ENCODE results near the gene WNT8B. TPM values are rescaled to one million over a fixed set of nuclear protein-coding genes. Genes with fewer than 3 reads are reported as not detected.

The WNT8B gene
- total RNA-seq, 4 donors from 2014 or later, result not detected

DNA sequence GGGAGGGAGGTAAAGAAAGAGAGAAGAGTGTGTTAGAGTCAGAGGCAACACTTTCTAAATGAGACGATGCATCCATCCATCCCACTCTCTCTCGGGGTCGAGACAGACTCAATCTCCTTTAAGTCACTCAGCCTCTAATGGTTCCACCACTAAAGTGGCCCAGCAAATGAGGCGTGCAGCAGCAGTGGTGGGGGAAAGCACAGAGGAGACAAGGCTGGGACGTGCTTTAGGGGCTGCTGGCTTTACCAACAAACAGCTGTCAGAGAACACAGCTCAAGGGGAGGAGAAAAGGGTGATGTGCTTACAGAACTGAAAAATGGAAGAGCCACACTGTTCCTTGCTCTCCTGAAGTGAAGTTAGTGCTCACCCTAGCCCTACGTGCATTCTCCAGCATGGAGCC, 61.4 kb downstream of the WNT8B start:
- TF ChIP-seq POLR2A (IDR thresholded peaks at IDR 0.05), result no peak
- TF ChIP-seq, protein P1, sequence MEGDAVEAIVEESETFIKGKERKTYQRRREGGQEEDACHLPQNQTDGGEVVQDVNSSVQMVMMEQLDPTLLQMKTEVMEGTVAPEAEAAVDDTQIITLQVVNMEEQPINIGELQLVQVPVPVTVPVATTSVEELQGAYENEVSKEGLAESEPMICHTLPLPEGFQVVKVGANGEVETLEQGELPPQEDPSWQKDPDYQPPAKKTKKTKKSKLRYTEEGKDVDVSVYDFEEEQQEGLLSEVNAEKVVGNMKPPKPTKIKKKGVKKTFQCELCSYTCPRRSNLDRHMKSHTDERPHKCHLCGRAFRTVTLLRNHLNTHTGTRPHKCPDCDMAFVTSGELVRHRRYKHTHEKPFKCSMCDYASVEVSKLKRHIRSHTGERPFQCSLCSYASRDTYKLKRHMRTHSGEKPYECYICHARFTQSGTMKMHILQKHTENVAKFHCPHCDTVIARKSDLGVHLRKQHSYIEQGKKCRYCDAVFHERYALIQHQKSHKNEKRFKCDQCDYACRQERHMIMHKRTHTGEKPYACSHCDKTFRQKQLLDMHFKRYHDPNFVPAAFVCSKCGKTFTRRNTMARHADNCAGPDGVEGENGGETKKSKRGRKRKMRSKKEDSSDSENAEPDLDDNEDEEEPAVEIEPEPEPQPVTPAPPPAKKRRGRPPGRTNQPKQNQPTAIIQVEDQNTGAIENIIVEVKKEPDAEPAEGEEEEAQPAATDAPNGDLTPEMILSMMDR (IDR thresholded peaks at IDR 0.05), result no peak
- no peaks in the 10 kb centered on the region for H3K9me3 ChIP-seq
- no peaks in the 10 kb centered on the region for H3K27me3 ChIP-seq
- no peak for DNase-seq
- H3K27ac ChIP-seq, result no peak overlapping the region
- H3K36me3 ChIP-seq, result peaks cover 0 to 48% (median 0%) of the 10 kb centered on the region in 3 donors
- H3K4me1 ChIP-seq, result peaks cover 0 to 22% (median 5%) of the 10 kb centered on the region in 4 donors
- H3K4me3 ChIP-seq, result no peak overlapping the region

DNA sequence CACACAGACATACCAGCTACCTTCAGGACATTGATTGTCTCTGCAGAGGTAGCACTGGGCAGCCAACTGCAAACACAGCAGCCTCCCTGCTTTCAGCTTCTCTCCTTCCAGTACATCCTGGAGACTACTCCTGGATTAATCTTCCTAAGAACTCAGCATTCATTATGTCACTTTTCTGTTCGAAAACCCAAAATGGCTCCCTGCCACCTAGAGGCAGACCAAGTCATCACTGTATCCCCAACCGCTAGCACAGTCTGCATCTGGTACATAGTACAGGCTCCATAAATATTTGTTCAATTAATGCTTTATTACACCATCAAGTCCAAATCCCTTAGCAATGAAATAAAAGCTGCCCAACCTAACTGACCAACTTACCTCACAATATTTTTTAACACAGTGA, 61.8 kb downstream of the WNT8B start:
- H3K36me3 ChIP-seq, result peaks cover 0 to 48% (median 0%) of the 10 kb centered on the region in 3 donors
- no peak for TF ChIP-seq POLR2A (IDR thresholded peaks at IDR 0.05)
- TF ChIP-seq, protein P1 (IDR thresholded peaks at IDR 0.05), result no peak
- H3K27me3 ChIP-seq, result no peaks in the 10 kb centered on the region
- H3K9me3 ChIP-seq, result no peaks in the 10 kb centered on the region
- no peak overlapping the region for H3K4me3 ChIP-seq
- H3K27ac ChIP-seq, result no peak overlapping the region
- DNase-seq, result no peak
- H3K4me1 ChIP-seq, result peaks cover 0 to 18% (median 5%) of the 10 kb centered on the region in 4 donors

DNA sequence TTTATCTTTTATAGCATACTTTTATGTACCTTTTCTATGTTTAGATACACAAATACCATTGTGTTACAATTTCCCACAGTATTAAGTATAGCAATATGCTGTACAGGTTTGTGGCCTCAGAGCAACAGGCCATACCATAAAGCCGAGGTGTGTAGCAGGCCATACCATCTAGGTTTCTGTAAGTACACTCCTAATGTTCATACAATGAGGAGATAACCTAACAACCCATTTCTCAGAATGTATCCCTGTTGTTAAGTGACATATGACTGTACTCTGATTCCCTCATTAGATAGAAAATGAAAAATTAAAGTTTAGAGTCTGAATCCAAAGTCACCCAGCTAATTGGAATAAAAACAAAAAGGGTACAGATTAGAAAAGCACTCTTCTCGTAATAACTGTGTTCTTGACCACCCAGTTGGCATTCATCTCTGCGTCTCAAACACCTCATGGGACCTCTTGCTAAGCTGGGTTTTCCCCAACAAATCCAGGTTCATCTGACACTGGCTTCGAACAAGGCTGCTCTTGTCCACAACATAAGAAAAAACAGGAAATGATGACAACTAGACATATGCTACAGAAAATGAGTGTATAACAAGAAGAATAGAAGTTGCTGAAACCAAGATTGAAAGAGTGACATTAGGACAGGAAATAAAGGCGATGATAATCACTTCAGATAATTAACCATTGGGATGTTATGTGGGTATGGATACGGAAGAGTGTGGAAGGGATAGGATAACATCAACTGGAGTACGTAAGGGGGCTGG, 65.5 kb downstream of the WNT8B start:
- DNase-seq, result no peak
- TF ChIP-seq, protein P1 (IDR thresholded peaks at IDR 0.05), result no peak
- no peak for TF ChIP-seq POLR2A (IDR thresholded peaks at IDR 0.05)
- Histone ChIP-seq H3K4me1 (peaks cover 0 to 19% (median 5%) of the 10 kb centered on the region in 4 donors), H3K4me3 (peak overlapping the region; percentile 66 to 93 (median 85)), H3K27me3 (no peaks in the 10 kb centered on the region), H3K27ac (peak overlapping the region in 2 of 4 donors; percentile 79 to 83), H3K36me3 (peaks cover 0 to 37% (median 0%) of the 10 kb centered on the region in 3 donors), H3K9me3 (no peaks in the 10 kb centered on the region)

DNA sequence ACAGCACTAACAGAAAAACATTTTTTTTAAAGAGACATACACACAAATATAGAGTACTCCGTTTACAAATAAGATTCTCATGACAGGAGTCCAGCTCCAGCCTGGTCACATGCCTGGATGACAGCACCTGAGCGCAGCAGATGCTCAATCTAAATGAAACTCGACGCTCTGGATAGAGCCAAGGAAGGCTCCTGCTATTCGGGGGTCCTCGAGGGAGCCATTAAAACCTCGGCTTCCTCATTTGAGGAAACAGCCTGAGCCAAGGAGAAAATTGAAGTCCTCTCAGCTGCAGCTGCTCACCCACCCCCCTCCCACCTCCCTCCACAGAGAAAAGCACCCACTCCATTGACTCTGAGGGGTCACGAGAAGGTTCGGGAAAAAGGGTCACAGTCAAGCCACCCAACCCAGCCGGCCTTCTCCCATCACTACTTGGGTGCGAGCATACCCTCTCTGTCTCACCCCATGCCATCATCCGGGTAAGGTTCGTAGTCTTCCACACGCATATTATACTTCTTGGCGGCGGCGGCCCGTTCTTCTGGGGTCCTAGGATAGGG, 66.2 kb downstream of the WNT8B start:
- peak in 1 of 3 donors; percentile 50 for DNase-seq
- H3K4me1 ChIP-seq, result peaks cover 0 to 19% (median 5%) of the 10 kb centered on the region in 4 donors
- TF ChIP-seq, protein P1 (IDR thresholded peaks at IDR 0.05), result no peak
- TF ChIP-seq POLR2A (IDR thresholded peaks at IDR 0.05), result no peak
- peak overlapping the region; percentile 66 to 93 (median 85) for H3K4me3 ChIP-seq
- no peaks in the 10 kb centered on the region for H3K9me3 ChIP-seq
- H3K27me3 ChIP-seq, result no peaks in the 10 kb centered on the region
- H3K27ac ChIP-seq, result peak overlapping the region; percentile 79 to 83 (median 82)
- peaks cover 0 to 30% (median 0%) of the 10 kb centered on the region in 3 donors for H3K36me3 ChIP-seq

DNA sequence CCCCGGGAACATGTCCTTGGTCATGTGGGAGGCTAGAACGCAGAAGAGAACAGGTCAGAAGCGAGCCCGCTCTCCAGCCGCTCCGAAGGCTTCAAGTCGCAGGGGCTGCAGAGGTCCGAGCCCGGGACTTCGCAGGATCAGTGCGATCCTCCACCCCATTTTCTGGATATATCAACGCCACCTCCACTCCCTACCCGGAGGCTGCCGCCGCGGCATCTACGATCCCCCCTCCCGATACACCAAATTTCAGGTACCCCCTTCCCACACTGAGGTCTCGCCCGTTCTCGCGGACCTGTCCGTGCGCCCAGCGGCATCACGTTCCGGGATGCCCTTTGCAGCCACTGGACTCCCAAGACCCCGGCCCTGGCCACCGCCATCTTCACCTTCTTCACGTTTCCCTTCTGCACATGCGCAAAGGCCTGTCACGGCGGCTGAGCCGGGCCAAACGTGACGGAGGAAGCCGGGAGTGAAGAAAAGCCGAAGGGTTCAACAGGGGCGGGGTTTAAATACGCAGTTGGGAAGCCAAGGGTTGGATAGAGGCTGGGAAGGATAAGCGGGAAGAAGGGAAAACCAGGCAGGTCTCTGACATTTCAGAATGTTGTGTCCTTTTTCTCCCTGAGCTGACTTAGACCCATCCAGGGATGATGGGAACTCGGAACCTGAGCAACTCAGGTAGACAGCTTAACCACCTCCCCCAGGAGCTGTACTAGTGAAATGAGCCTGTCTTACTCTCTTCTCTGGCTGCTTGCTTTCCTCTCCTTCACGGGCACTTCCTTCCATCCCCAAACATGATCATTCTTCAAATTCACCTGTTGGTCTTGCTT, 66.9 kb downstream of the WNT8B start, which contains the start of gene NDUFB8:
NDUFB8 (minus strand) TSS at position 397 of the 824 bp plus-strand sequence; CDS start at position 377, 20 bp downstream.
- Histone ChIP-seq H3K36me3 (peaks cover 0 to 23% (median 0%) of the 10 kb centered on the region in 3 donors), H3K27ac (peak within 1 kb of the TSS; percentile 79 to 83 (median 82)), H3K4me1 (peaks cover 0 to 19% (median 5%) of the 10 kb centered on the region in 4 donors), H3K27me3 (no peaks in the 10 kb centered on the region), H3K9me3 (no peaks in the 10 kb centered on the region), H3K4me3 (peak within 1 kb of the TSS; percentile 66 to 93 (median 85))
- TF ChIP-seq, protein P1 (IDR thresholded peaks at IDR 0.05), result no peak
- peak; percentile 42 to 57 for TF ChIP-seq POLR2A (IDR thresholded peaks at IDR 0.05)
- peak; percentile 89 to 95 (median 91) for DNase-seq
